Measurements from ENCODE around the gene COMMD7.

GRCh38 chr20:32711346-32711745 lies 31.9 kb downstream of the COMMD7 start:
- TF ChIP-seq CTCF (IDR thresholded peaks at IDR 0.05) (no peak), POLR2A (IDR thresholded peaks at IDR 0.05) (no peak)
